Upper lobe of left lung (tissue), 6 donors: ENCODE results near the gene CIBAR2. TPM values are rescaled to one million over a fixed set of nuclear protein-coding genes. Genes with fewer than 3 reads are reported as not detected.

ENCODE experiments used
- ATAC-seq, 2 donors: fragments of 200-7000 bp; cut with Tn5 transposase; one replicate each; pipeline ENCODE4 v1.9.1; 2022; ENCODE audit warnings: mild to moderate bottlenecking in 2 of 2, moderate library complexity in 2 of 2; ENCODE audit not compliant: low FRiP score in 2 of 2
- DNase-seq, 2 donors: peaks; one replicate each; pipeline ENCODE4 v3.0.0-alpha.2; 2019 to 2020
- H3K27ac ChIP-seq, 4 donors: fragments of 200-600 bp; sonication (generic); one replicate each; pipeline ENCODE4 v1.5.1; 2016 to 2019
- H3K27me3 ChIP-seq, 4 donors: fragments of 200-600 bp; sonication (generic); one replicate each; pipeline ENCODE4 v1.5.1; 2017 to 2019
- H3K36me3 ChIP-seq, 4 donors: fragments of 200-600 bp; sonication (generic); one replicate each; pipeline ENCODE4 v1.5.1; 2016 to 2019
- H3K4me1 ChIP-seq, 4 donors: fragments of 200-600 bp; sonication (generic); one replicate each; pipeline ENCODE4 v1.5.1; 2018 to 2019
- H3K4me3 ChIP-seq, 4 donors: fragments of 200-600 bp; sonication (generic); one replicate each; pipeline ENCODE4 v1.5.1; 2017 to 2019; ENCODE audit warnings: mild to moderate bottlenecking in 2 of 4, moderate library complexity in 1 of 4
- H3K9me3 ChIP-seq, 4 donors: fragments of 200-600 bp; sonication (generic); one replicate each; pipeline ENCODE4 v1.5.1; 2018 to 2019
- CTCF ChIP-seq, 6 experiments: fragments of 450-650 bp in 4 of 6; fragments of 200-600 bp in 2 of 6; sonication (generic) in 2 of 6; IDR thresholded peaks; one replicate each; pipeline ENCODE4 v1.5.1; 2016 to 2019; ENCODE audit warnings: antibody characterized with exemption in 6 of 6
- EP300 ChIP-seq, 4 donors: sonication (generic); formaldehyde crosslinking; IDR thresholded peaks; one replicate each; pipeline ENCODE4 v1.5.1; 2017; ENCODE audit warnings: antibody characterized with exemption in 4 of 4, control low read depth in 2 of 4
- POLR2A ChIP-seq, 4 donors: fragments of 450-650 bp; IDR thresholded peaks; one replicate each; pipeline ENCODE4 v1.5.1; 2016 to 2017; ENCODE audit warnings: antibody characterized with exemption in 4 of 4, mild to moderate bottlenecking in 2 of 4
- POLR2AphosphoS5 ChIP-seq, 2 donors: sonication (generic); formaldehyde crosslinking; IDR thresholded peaks; one replicate each; pipeline ENCODE4 v1.5.1; 2017; ENCODE audit warnings: antibody characterized with exemption in 2 of 2
- WGBS, 2 donors: methylation state at CpG; one replicate each; pipeline ENCODE4 v1.1.5; 2017 to 2018; 5-methylcytosine and 5-hydroxymethylcytosine counted together
- total RNA-seq, 6 donors: library from RNA; depleted of rRNA in 4 of 6; stranded (reverse); fragments of >200 nt in 4 of 6; gene quantifications; one replicate each; pipeline versions ENCODE4 v1.1.0 to v1.2.1, GENCODE V29; 2016 to 2021
- donor health status: DM: no; HTN: no; CAD: no; lungs with moderate emphysema.
- donor health status: DM: no; HTN: yes; CAD: no; lungs with severe emphysema.

Gene CIBAR2
- total RNA-seq, 6 donors from 2014 or later = 0.40 to 35.6 (median 9.9) TPM

- no peaks in the 10 kb centered on the region for H3K9me3 ChIP-seq
- ATAC-seq (no peak), DNase-seq (no peak)
- H3K4me1 ChIP-seq = peaks cover 34 to 47% (median 42%) of the 10 kb centered on the region in 4 donors
- H3K36me3 ChIP-seq = no peaks in the 10 kb centered on the region
- no peak for TF ChIP-seq POLR2AphosphoS5 (IDR thresholded peaks at IDR 0.05)
- no peak for TF ChIP-seq EP300 (IDR thresholded peaks at IDR 0.05)
- no peak for TF ChIP-seq CTCF (IDR thresholded peaks at IDR 0.05)
- TF ChIP-seq POLR2A (IDR thresholded peaks at IDR 0.05) = no peak
- H3K27me3 ChIP-seq = no peaks in the 10 kb centered on the region
- 96% methylated on average over 4 of the region's 4 CpGs for WGBS, 2 donors
- H3K27ac ChIP-seq = no peak overlapping the region
- no peak overlapping the region for H3K4me3 ChIP-seq
These were observed 53.4 kb downstream of the CIBAR2 start for GRCh38 chr16:85058909-85059308.

- H3K27ac ChIP-seq = peak overlapping the region in 2 of 4 donors; percentile 8 to 27
- H3K4me3 ChIP-seq = no peak overlapping the region
- TF ChIP-seq POLR2AphosphoS5 (IDR thresholded peaks at IDR 0.05) (no peak), CTCF (IDR thresholded peaks at IDR 0.05) (no peak), EP300 (IDR thresholded peaks at IDR 0.05) (no peak), POLR2A (IDR thresholded peaks at IDR 0.05) (no peak)
- WGBS, 2 donors = 89 to 91% methylated on average over 7 of the region's 7 CpGs
- H3K36me3 ChIP-seq = no peaks in the 10 kb centered on the region
- DNase-seq (no peak), ATAC-seq (no peak)
- H3K27me3 ChIP-seq = no peaks in the 10 kb centered on the region
- H3K9me3 ChIP-seq = no peaks in the 10 kb centered on the region
- H3K4me1 ChIP-seq = peaks cover 27 to 41% (median 35%) of the 10 kb centered on the region in 4 donors
These were observed 54.3 kb downstream of the CIBAR2 start for GRCh38 chr16:85057948-85058347.

GRCh38 chr16:85057212-85057889 lies 54.9 kb downstream of the CIBAR2 start:
- 80 to 90% methylated on average over 9 of the region's 9 CpGs for WGBS, 2 donors
- H3K36me3 ChIP-seq = no peaks in the 10 kb centered on the region
- H3K27me3 ChIP-seq = no peaks in the 10 kb centered on the region
- H3K9me3 ChIP-seq = no peaks in the 10 kb centered on the region
- no peak overlapping the region for H3K4me3 ChIP-seq
- peak overlapping the region in 2 of 4 donors; percentile 8 to 91 for H3K27ac ChIP-seq
- TF ChIP-seq POLR2A (IDR thresholded peaks at IDR 0.05) = no peak
- no peak for TF ChIP-seq POLR2AphosphoS5 (IDR thresholded peaks at IDR 0.05)
- no peak for TF ChIP-seq EP300 (IDR thresholded peaks at IDR 0.05)
- TF ChIP-seq CTCF (IDR thresholded peaks at IDR 0.05) = peak in 3 of 6 experiments; percentile 22 to 41 (median 32)
- H3K4me1 ChIP-seq = peaks cover 25 to 35% (median 31%) of the 10 kb centered on the region in 4 donors
- ATAC-seq = no peak
- DNase-seq = no peak

- WGBS, 2 donors = 72 to 73% methylated on average over 16 of the region's 16 CpGs
- Histone ChIP-seq H3K27ac (peak overlapping the region; percentile 72 to 91 (median 86)), H3K4me1 (peaks cover 27 to 34% (median 29%) of the 10 kb centered on the region in 4 donors), H3K27me3 (no peaks in the 10 kb centered on the region), H3K9me3 (no peaks in the 10 kb centered on the region), H3K36me3 (no peaks in the 10 kb centered on the region), H3K4me3 (peak overlapping the region in 2 of 4 donors; percentile 23 to 37)
- DNase-seq (no peak), ATAC-seq (peak; percentile 63 to 74)
- no peak for TF ChIP-seq POLR2AphosphoS5 (IDR thresholded peaks at IDR 0.05)
- TF ChIP-seq POLR2A (IDR thresholded peaks at IDR 0.05) = no peak
- TF ChIP-seq CTCF (IDR thresholded peaks at IDR 0.05) = peak in 2 of 6 experiments; percentile 29 to 41
- no peak for TF ChIP-seq EP300 (IDR thresholded peaks at IDR 0.05)
These were observed 56.0 kb downstream of the CIBAR2 start for GRCh38 chr16:85056211-85056748.
